ENCODE data around the gene SDK1. TPM values are rescaled to one million over a fixed set of nuclear protein-coding genes. Genes with fewer than 3 reads are reported as not detected.

The SDK1 gene
- total and polyA plus RNA-seq, 12 donors: 1.0 to 5.3 (median 3.2) TPM

DNA sequence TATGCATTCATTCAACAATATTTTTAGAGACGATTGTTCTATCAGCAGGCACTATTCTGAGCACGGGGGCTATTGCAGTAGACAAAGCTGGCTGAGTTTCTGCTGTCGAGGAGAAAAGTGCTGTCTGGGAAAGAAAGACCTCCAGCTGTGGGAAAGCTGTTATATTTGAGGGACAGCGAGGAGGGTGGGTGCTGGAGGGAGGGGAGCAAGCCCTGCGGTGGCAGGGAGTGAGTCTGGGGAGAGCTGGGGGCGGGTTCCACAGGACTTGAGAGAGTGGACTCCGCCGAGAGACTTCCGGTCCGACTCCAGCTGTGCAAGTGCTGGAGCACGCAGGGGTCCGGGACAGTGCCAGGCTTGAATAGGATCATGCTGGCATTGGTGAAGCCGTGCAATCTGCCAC is 778.9 kb downstream of the SDK1 start:
- intact Hi-C loops (cut with DNase I): no loop called here
- H3K9me3 ChIP-seq: peaks cover 0 to 11% (median 0%) of the 10 kb centered on the region in 11 donors
- TF ChIP-seq, protein P1, sequence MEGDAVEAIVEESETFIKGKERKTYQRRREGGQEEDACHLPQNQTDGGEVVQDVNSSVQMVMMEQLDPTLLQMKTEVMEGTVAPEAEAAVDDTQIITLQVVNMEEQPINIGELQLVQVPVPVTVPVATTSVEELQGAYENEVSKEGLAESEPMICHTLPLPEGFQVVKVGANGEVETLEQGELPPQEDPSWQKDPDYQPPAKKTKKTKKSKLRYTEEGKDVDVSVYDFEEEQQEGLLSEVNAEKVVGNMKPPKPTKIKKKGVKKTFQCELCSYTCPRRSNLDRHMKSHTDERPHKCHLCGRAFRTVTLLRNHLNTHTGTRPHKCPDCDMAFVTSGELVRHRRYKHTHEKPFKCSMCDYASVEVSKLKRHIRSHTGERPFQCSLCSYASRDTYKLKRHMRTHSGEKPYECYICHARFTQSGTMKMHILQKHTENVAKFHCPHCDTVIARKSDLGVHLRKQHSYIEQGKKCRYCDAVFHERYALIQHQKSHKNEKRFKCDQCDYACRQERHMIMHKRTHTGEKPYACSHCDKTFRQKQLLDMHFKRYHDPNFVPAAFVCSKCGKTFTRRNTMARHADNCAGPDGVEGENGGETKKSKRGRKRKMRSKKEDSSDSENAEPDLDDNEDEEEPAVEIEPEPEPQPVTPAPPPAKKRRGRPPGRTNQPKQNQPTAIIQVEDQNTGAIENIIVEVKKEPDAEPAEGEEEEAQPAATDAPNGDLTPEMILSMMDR (IDR thresholded peaks at IDR 0.05): no peak
- DNase-seq (no peak), ATAC-seq (no peak)
- H3K4me1 ChIP-seq: no peaks in the 10 kb centered on the region
- 71 to 75% methylated on average over 13 of the region's 13 CpGs for WGBS, 2 donors
- H3K4me3 ChIP-seq: no peak overlapping the region
- H3K27me3 ChIP-seq: no peaks in the 10 kb centered on the region
- no peak overlapping the region for H3K27ac ChIP-seq
- no peaks in the 10 kb centered on the region for H3K36me3 ChIP-seq

DNA sequence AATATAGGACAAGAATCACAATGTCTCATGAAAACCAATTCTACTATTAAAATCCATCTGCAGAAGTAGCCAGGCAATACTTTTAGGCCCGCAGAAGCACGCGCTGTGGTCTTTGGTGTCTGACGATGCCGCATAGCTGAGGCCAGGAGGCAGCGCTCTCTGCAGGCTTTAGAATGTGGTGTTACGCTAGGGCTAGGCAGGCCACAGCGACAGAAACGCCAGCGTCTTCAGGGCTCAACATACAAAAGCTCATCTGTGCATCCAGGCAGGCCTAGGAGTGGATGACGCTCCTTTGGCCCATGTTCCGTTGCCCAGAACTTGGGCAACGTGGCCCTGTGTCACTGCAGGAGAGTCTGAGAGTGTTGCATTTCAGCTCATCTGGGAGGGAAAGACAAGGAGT is 779.9 kb downstream of the SDK1 start:
- no peaks in the 10 kb centered on the region for H3K4me1 ChIP-seq
- H3K9me3 ChIP-seq: peaks cover 0 to 11% (median 0%) of the 10 kb centered on the region in 11 donors
- intact Hi-C loops (cut with DNase I): no loop called here
- H3K27me3 ChIP-seq: no peaks in the 10 kb centered on the region
- DNase-seq (no peak), ATAC-seq (no peak)
- no peak overlapping the region for H3K4me3 ChIP-seq
- H3K36me3 ChIP-seq: no peaks in the 10 kb centered on the region
- H3K27ac ChIP-seq: no peak overlapping the region
- 93 to 94% methylated on average over 13 of the region's 13 CpGs for WGBS, 2 donors
- TF ChIP-seq, protein P1 (IDR thresholded peaks at IDR 0.05): no peak

DNA sequence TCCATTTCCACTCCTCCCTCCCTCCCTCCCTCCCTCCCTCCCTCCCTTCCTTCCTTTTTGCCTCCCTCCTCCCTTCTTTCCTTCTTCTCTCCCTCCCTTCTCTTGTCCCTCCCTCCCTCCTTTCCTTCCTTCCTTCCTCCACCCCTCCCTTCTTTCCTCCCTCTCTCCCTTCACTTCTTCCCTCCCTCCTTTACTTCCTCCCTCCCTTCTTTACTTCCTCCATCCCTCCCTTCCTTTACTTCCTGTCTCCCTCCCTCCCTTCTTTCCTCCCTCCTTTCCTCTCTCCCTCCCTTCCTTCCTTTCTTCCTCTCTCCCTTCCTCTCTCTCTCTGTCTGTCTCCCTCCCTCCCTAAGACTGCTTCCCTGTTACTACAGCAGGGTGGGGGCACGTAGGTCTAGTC is 782.5 kb downstream of the SDK1 start:
- Histone ChIP-seq H3K36me3 (no peaks in the 10 kb centered on the region), H3K4me1 (no peaks in the 10 kb centered on the region), H3K9me3 (peaks cover 0 to 11% (median 0%) of the 10 kb centered on the region in 11 donors), H3K27ac (no peak overlapping the region), H3K27me3 (no peaks in the 10 kb centered on the region), H3K4me3 (no peak overlapping the region)
- TF ChIP-seq, protein P1 (IDR thresholded peaks at IDR 0.05): no peak
- no peak for DNase-seq
- intact Hi-C loops (cut with DNase I): no loop called here
- WGBS, 2 donors: 92 to 97% methylated on average over 1 of the region's 1 CpG
- no peak for ATAC-seq

DNA sequence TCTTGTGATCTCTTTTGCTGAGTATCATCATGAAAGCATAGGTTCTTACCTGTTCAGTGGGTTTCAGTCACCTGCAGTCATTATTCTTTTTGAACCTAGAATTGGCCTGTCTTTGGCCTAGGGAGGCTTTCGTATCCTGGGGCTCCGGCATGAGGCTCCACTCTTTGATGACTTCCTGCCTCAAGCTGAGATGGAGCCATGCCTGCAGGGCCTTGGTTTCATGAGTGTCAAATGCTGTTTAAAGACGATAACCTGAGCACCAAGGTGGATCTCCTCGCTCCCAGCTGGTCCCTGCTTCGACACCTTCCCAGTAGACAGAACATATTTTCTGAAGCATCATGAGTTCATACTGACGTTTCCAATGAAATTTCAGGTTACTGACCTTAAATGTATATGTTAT is 783.2 kb downstream of the SDK1 start:
- H3K27ac ChIP-seq: no peak overlapping the region
- H3K36me3 ChIP-seq: no peaks in the 10 kb centered on the region
- DNase-seq (no peak), ATAC-seq (no peak)
- H3K4me1 ChIP-seq: no peaks in the 10 kb centered on the region
- intact Hi-C loops (cut with DNase I): no loop called here
- no peak overlapping the region for H3K4me3 ChIP-seq
- peaks cover 0 to 11% (median 0%) of the 10 kb centered on the region in 11 donors for H3K9me3 ChIP-seq
- H3K27me3 ChIP-seq: no peaks in the 10 kb centered on the region
- 81 to 89% methylated on average over 6 of the region's 6 CpGs for WGBS, 2 donors
- TF ChIP-seq, protein P1 (IDR thresholded peaks at IDR 0.05): no peak

Measured in heart right ventricle (tissue), 16 donors.